Activated CD4-positive, CD25-positive, alpha-beta regulatory T cell (primary cell): ENCODE data around the gene GLYAT.
"Not testable (repeated sequence)": the region's sequence is repeated elsewhere in the genome, so short reads cannot be mapped to it uniquely, and the experiment has no call there.

Experiments
- DNase-seq, 4 experiments: peaks; one replicate each; lab custom pipeline; 2025; lab: John Stamatoyannopoulos, UW

The GLYAT gene

GRCh38 chr11:58742981-58743880, 11.5 kb upstream of the GLYAT start:
- no peak for DNase-seq

DNA sequence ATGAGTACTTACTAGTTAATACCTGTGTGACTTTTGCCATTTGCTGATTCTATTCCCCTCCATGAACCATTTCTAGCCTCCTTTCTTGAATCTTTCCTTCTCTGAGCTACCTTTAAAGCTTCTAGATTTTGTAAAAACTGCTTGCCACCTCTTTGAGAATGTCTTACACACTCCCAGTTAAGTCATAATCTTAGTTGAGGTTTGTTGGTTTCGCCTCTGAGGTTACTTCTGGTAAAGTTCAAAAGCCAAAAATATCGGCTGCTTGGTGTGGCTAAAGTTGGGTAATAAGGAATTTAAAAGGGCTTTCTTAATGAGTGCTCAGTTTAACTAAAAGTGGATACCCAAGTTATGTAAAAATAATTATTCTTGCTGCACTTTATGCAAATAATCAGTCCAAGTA, 10.4 kb upstream of the GLYAT start:
- no peak for DNase-seq

GRCh38 chr11:58741127-58741526, 9.4 kb upstream of the GLYAT start:
- DNase-seq = no peak

GRCh38 chr11:58740447-58740846, 8.7 kb upstream of the GLYAT start:
- DNase-seq = no peak

DNA sequence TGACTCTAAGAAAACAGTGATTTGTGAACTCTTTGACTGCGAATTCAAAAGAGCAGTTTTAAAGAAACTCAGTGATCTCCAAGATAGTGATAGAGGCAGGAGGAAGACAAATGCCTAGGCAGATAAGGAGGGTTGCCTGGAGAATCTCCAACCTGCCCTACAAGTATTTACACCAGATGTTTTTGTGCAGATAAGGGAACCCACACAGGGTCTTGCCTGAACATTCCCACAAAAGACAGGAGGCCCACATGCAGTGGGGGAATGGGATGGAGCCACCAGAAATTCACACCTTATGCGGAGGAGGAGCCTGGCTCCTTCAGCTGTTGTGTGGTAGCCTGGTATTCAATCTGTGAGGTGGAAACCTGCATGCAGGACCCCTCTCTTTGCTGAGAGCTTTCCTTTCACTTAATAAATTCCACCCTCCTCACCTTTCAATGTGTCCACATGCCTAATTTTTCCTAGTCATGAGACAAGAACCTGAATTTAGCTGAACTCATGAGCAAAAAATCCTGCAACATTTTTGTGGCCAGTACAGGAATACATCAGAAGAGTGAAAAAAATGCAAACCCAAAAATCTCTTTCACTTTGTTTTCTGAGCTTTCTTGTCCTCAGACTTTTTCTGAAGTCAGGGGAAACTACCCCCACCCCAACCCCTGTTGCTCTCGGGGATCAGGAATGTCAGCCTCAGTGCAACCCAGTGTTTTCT, 8.1 kb upstream of the GLYAT start:
- no peak for DNase-seq

GRCh38 chr11:58734681-58735490, 3.1 kb upstream of the GLYAT start:
- no peak for DNase-seq

GRCh38 chr11:58730507-58731089, 1.1 kb downstream of the GLYAT start:
- DNase-seq = no peak

DNA sequence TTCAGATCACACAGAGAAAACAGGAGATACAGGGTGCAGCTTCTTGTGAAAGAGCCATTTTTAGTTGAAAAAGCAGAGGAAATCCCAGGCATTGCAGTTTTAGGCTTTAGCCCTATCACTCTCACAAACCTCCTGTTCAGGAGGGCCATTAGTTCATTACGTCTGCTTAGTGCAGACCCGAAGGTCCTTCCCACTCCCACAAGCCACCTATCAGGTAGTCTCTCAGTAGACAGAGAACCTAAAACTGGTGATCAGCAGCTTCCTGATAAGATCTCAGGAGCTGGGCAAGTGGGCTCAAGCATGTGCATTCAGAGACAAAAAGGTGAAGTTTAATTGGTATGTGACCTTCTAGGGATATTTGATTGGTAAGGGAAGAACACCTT, 4.3 kb downstream of the GLYAT start:
- no peak for DNase-seq

- no peak for DNase-seq
These were observed 4.9 kb downstream of the GLYAT start for GRCh38 chr11:58726737-58727414.

- no peak for DNase-seq
These were observed 12.2 kb downstream of the GLYAT start for GRCh38 chr11:58719406-58720117.

DNA sequence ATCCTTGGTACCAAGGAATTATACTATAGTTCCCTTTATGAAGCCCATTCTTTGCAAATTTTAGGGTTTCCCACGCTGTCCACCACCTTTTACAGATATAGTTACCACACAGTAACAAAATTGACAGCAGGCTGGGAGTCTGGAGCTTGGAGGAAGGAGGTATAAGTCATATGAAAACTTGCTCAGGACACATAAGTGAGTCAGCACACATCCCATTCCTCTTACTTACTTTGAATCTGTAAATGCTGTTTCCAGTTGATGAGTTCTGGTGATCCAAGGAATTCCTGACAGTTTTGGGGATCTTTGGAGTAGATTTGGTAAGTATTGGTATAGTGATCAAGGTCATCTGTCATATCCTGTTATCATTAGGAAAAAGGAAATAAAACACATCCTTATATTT, 19.2 kb downstream of the GLYAT start:
- no peak for DNase-seq

DNA sequence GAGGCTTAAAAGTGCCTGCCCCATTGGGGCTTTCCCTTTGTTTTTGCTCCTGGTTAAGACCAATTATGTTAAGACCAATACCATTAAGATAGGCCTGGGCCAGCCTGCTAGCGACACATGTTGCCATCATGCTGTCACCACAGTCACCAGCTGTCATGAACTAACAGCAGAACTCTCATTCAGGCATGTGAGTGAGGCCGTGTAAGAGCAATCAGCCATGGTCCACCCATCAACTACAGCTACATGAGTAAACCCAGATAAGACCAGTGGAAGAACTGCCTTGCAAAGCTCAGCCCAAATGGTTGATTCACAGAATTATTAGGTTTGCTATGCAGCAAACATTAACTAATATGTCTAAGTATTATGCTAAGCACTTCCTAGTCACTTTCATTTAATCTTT, 19.9 kb downstream of the GLYAT start:
- DNase-seq = no peak

DNA sequence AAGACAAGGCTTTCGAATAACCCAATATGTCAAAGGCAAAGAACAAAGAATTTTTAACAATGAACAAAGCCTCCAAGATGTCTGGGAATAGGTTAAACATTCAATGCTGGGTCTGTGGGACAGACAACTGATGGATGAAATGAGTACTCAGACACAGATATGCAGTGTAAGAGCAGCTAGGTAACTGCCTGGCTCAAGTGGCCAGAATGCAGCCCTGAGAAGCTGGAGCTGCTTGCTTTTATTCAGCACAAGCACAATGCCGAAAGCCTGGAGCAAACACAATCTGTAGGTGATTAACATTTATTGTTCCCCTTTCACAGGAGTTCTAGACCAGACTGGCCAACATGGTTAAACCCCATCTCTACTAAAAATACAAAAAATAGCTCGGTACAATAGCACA, 24.0 kb downstream of the GLYAT start:
- no peak for DNase-seq

GRCh38 chr11:58696825-58697224, 34.9 kb downstream of the GLYAT start:
- not testable (repeated sequence) for DNase-seq

DNA sequence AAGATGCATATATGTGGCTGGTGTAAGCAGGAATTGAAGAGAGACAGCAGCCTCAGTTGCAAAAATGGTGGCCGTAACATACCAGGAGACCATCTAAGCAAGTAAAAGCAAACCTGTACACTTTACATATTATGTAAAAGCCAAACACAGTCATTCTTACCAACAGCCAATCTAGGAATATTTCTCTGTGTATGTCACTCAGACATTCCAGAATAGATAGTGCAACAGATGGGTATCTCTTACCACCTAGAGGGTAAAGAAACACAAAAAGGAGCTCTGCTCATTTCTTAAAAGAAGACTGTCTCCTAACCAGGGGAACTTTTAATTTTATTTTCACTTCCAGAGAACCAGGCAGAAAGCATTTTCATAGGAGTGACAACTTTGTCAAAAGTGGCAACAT, 38.7 kb downstream of the GLYAT start:
- no peak for DNase-seq

- no peak for DNase-seq
These were observed 40.1 kb downstream of the GLYAT start for GRCh38 chr11:58691675-58692074.

GRCh38 chr11:58688789-58689503, 42.8 kb downstream of the GLYAT start:
- no peak for DNase-seq

GRCh38 chr11:58685973-58686722, 45.6 kb downstream of the GLYAT start:
- no peak for DNase-seq

DNA sequence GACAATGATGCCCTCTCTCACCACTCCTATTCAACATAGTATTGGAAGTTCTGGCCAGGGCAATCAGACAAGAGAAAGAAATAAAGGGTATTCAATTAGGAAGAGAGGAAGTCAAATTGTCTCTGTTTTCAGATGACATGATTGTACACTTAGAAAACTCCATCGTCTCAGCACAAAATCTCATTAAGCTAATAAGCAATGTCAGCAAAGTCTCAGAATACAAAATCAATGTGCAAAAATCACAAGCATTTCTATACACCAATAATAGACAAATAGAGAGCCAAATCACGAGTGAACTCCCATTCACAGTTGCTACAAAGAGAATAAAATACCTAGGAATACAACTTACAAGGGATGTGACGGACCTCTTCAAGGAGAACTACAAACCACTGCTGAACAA, 49.1 kb downstream of the GLYAT start:
- not testable (repeated sequence) for DNase-seq

- not testable (repeated sequence) for DNase-seq
These were observed 54.2 kb downstream of the GLYAT start for GRCh38 chr11:58677536-58677935.
